Colonic mucosa (tissue), 4 donors: ENCODE data around the gene P2RX1. TPM values are rescaled to one million over a fixed set of nuclear protein-coding genes. Genes with fewer than 3 reads are reported as not detected.

ENCODE experiments used
- DNase-seq: peaks from one replicate; pipeline ENCODE4 v3.0.0-alpha.2; 2020
- H3K27ac ChIP-seq: fragments of 200-600 bp; one replicate; pipeline ENCODE4 v1.8.0; 2021
- H3K27me3 ChIP-seq: fragments of 200-600 bp; one replicate; pipeline ENCODE4 v1.8.0; 2021
- H3K36me3 ChIP-seq: fragments of 200-600 bp; one replicate; pipeline ENCODE4 v1.8.0; 2021
- H3K4me1 ChIP-seq: fragments of 200-600 bp; one replicate; pipeline ENCODE4 v1.8.0; 2021; ENCODE audit warnings: mild to moderate bottlenecking
- H3K4me3 ChIP-seq: fragments of 200-600 bp; one replicate; pipeline ENCODE4 v1.8.0; 2021
- H3K9ac ChIP-seq, 2 donors: one replicate each; pipeline ENCODE4 v1.7.0; 2013; ENCODE audit warnings: control low read depth in 2 of 2, low read depth in 2 of 2, low read length in 2 of 2
- H3K9me3 ChIP-seq: fragments of 200-600 bp; one replicate; pipeline ENCODE4 v1.8.0; 2021
- intact Hi-C: fragments of 100-400 bp; cut with DNase I; formaldehyde crosslinking; loops from one replicate; pipeline ENCODE4 v1.14.1; 2022
- total RNA-seq, 2 donors: library from RNA; stranded (reverse); fragmentation: NEBNext Ultra II Directional in 1 of 2; extraction: Animal tissue kit (Norgen Biotek cat#: 25700) in 1 of 2; gene quantifications; one replicate each; pipeline ENCODE4 v1.2.1, GENCODE V29; 2021
- TF ChIP-seq, protein P1 (sequence below): fragments of 200-600 bp; IDR thresholded peaks from one replicate; pipeline ENCODE4 v1.8.0; 2022; ENCODE audit warnings: antibody characterized with exemption, mild to moderate bottlenecking
- donor health status: healthy.
- donor health status: DM: no; HTN: no; CAD: no.
- donor health status: DM: no; HTN: no; CAD: no.

Gene P2RX1
- 1 to 10 TPM; 2.7 to 4.8 TPM for total RNA-seq

DNA sequence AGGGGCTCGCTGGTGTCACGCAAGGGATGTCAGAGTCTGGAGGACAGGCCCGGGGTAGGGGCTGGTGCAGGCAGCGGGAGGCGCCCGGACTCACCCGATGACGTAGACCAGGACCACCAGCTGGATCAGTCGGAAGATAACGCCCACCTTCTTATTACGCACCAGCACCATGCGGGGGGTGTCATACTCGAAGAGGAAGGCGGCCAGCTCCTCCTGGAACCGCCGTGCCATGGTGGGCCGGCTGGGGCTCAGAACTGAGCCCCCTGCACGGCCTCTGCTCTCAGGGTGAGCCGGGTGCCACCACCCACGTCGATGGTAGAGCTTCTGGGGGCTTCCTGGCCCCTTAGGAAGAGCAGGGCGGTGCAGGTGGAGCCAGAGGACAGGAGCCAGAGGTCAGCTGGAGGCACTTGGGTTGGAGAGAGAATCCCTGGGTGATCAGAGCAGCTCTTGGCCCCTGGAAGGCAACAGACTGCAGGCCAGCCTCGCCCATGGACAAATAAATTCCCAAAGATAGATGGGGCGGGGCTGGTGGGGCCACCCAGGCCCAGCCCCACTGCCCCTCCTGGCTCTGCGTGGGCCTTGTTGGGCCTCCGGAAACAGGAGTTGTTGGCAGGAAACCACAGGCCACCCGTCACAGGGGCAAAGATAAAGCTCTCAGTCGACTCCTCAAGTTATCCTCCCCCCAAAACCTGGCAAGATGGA lies at the start of gene P2RX1:
Gene P2RX1, minus strand, starts transcription at position 471 of the 702 bp plus-strand sequence. Its CDS starts 240 bp downstream, at position 231.
- Histone ChIP-seq H3K27me3 (no peaks in the 10 kb centered on the region), H3K4me3 (peak within 1 kb of the TSS; percentile 19), H3K9ac (peak within 1 kb of the TSS; percentile 71 to 75), H3K4me1 (peaks cover 18% of the 10 kb centered on the region), H3K36me3 (no peaks in the 10 kb centered on the region), H3K9me3 (no peaks in the 10 kb centered on the region), H3K27ac (peak within 1 kb of the TSS; percentile 63)
- DNase-seq, result peak; percentile 68
- TF ChIP-seq, protein P1, sequence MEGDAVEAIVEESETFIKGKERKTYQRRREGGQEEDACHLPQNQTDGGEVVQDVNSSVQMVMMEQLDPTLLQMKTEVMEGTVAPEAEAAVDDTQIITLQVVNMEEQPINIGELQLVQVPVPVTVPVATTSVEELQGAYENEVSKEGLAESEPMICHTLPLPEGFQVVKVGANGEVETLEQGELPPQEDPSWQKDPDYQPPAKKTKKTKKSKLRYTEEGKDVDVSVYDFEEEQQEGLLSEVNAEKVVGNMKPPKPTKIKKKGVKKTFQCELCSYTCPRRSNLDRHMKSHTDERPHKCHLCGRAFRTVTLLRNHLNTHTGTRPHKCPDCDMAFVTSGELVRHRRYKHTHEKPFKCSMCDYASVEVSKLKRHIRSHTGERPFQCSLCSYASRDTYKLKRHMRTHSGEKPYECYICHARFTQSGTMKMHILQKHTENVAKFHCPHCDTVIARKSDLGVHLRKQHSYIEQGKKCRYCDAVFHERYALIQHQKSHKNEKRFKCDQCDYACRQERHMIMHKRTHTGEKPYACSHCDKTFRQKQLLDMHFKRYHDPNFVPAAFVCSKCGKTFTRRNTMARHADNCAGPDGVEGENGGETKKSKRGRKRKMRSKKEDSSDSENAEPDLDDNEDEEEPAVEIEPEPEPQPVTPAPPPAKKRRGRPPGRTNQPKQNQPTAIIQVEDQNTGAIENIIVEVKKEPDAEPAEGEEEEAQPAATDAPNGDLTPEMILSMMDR, result no peak
- intact Hi-C loops, result loop anchor here (10.0 kb wide), 1 partner anchor 159 kb away; no protein-coding TSS in a partner anchor

GRCh38 chr17:3965118-3965800 lies 49.0 kb upstream of the P2RX1 start:
- H3K4me1 ChIP-seq, result peaks cover 36% of the 10 kb centered on the region
- TF ChIP-seq, protein P1, result no peak
- H3K4me3 ChIP-seq, result peak overlapping the region; percentile 76

GRCh38 chr17:3964203-3965117 lies 48.2 kb upstream of the P2RX1 start, which contains the start of gene ATP2A3:
ATP2A3 (minus strand) TSS chr17:3964437; CDS start chr17:3964291, 146 bp downstream.
- no peaks in the 10 kb centered on the region for H3K36me3 ChIP-seq
- TF ChIP-seq, protein P1, result no peak
- H3K4me3 ChIP-seq, result peak within 1 kb of the TSS; percentile 76
- intact Hi-C loops, result no loop called here
- peak within 1 kb of the TSS; percentile 85 to 97 for H3K9ac ChIP-seq
- H3K27ac ChIP-seq, result peak within 1 kb of the TSS; percentile 97
- peak; percentile 84 for DNase-seq
- no peaks in the 10 kb centered on the region for H3K27me3 ChIP-seq
- peaks cover 44% of the 10 kb centered on the region for H3K4me1 ChIP-seq
- H3K9me3 ChIP-seq, result no peaks in the 10 kb centered on the region

More at GRCh38 chr17:3965118-3965800, 49.0 kb upstream of the P2RX1 start:
- H3K9ac ChIP-seq, result peak overlapping the region; percentile 41 to 97
- intact Hi-C loops, result no loop called here
- no peaks in the 10 kb centered on the region for H3K36me3 ChIP-seq
- H3K27me3 ChIP-seq, result no peaks in the 10 kb centered on the region
- H3K27ac ChIP-seq, result peak overlapping the region; percentile 97
- no peaks in the 10 kb centered on the region for H3K9me3 ChIP-seq
- DNase-seq, result peak; percentile 94

GRCh38 chr17:3963237-3964201 lies 47.3 kb upstream of the P2RX1 start:
- no peaks in the 10 kb centered on the region for H3K27me3 ChIP-seq
- TF ChIP-seq, protein P1, result no peak
- no peaks in the 10 kb centered on the region for H3K9me3 ChIP-seq
- H3K27ac ChIP-seq, result peak overlapping the region; percentile 97
- H3K36me3 ChIP-seq, result no peaks in the 10 kb centered on the region
- H3K9ac ChIP-seq, result peak overlapping the region; percentile 85 to 95
- intact Hi-C loops, result no loop called here
- peaks cover 48% of the 10 kb centered on the region for H3K4me1 ChIP-seq
- peak; percentile 64 for DNase-seq
- peak overlapping the region; percentile 76 for H3K4me3 ChIP-seq
